Motor neuron (in vitro differentiated cells): ENCODE measurements around the gene TBRG4. TPM values are rescaled to one million over a fixed set of nuclear protein-coding genes. Genes with fewer than 3 reads are reported as not detected.

ENCODE experiments used
- ATAC-seq, 8 experiments: fragments of 200-7000 bp; cut with Tn5 transposase; replicated peaks in 6 of 8; 2 replicates each; pipeline ENCODE4 v1.8.0; 2021; ENCODE audit warnings: mild to moderate bottlenecking in 8 of 8, moderate library complexity in 8 of 8
- H3K27ac ChIP-seq, 2 donors: fragments of 250-450 bp; sonication (Bioruptor Pico); 2 replicates each; pipeline ENCODE4 v1.9.0; 2021; ENCODE audit warnings: antibody characterized with exemption in 2 of 2, mild to moderate bottlenecking in 2 of 2, moderate library complexity in 1 of 2
- H3K4me1 ChIP-seq, 2 donors: fragments of 250-450 bp; sonication (Bioruptor Pico); replicated peaks in 1 of 2; 2 replicates each; pipeline ENCODE4 v1.6.1; 2021; ENCODE audit warnings: antibody characterized with exemption in 2 of 2, mild to moderate bottlenecking in 2 of 2, moderate library complexity in 1 of 2
- H3K4me3 ChIP-seq, 5 donors: fragments of 250-450 bp; sonication (Bioruptor Pico); 2 replicates each; pipeline ENCODE4 v1.9.0; 2021; ENCODE audit warnings: antibody characterized with exemption in 5 of 5, mild to moderate bottlenecking in 5 of 5, moderate library complexity in 4 of 5
- WGBS, 10 experiments: fragments of 450-650 bp; shearing (Covaris generic); methylation state at CpG; one replicate each; pipeline ENCODE4 v1.0.0; 2022; 5-methylcytosine and 5-hydroxymethylcytosine counted together
- in situ Hi-C, 9 experiments: fragments of 400-800 bp; cut with MboI; loops; one replicate each; pipeline ENCODE4 v1.15.0; 2021; ENCODE audit warnings: low sequenced_read_pairs in 9 of 9, low pct_unique_long_range_greater_than_20kb in 2 of 9; ENCODE audit not compliant: unreplicated experiment in 9 of 9
- total RNA-seq, 8 experiments: library from RNA; unstranded; fragments of 300-600 nt; gene quantifications; 2 replicates each; pipeline versions ENCODE4 v1.2.3 to v1.2.4, GENCODE V29; 2022

TBRG4 gene
- total RNA-seq, 8 experiments from 2014 or later = 27.4 to 104 (median 44.1) TPM

DNA sequence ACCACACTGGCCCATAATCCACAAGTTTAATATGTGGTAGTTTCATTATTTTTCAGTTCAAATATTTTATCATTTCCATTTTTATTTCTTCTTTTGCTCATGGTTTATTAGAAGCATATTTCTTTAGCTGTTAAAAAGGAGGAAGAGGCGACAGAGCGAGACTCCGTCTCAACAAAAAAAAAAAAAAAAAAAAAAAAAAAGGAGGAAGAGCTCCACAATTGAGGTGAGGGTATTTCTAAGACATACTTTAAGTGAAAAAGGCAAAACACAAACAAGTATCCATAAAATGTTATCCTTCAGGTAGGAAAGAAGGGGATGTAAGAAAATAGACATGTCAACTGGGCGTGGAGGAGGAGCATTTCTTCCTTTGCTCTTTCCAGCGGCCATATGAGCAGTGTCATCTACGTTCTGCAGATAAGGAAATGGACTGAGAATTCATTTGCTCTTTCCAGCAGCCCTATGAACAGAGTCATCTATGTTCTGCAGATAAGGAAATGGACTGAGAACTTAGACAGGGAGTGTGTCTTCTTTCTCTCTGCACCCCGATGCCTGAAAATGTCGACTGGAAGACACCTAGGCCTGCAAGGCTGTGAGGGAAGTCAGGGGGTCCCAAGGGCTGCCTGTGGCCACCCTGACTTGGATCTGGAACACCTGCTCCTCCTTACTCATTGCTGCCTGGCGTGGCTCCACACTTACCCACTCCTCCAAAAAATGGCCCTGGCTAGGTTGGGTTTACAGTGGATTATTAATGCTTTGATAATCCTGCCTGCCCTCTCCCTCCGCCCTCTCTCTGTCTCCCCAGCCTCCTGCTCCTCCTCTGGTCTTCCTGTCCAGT lies 27.2 kb upstream of the TBRG4 start:
- Histone ChIP-seq H3K27ac (no peak overlapping the region), H3K4me3 (no peak overlapping the region), H3K4me1 (no peaks in the 10 kb centered on the region)
- peak in 2 of 8 experiments; percentile 8 to 11 for ATAC-seq
- 19 to 85% (median 69%) methylated on average over 1 to 9 of the region's 10 CpGs for WGBS, 10 experiments
- in situ Hi-C loops = loop anchor here in 5 of 9 experiments (25.0 kb wide), 2 partner anchors 276 to 551 kb away; partner anchors contain the start of gene TMED4 (in 3 of the 5)

DNA sequence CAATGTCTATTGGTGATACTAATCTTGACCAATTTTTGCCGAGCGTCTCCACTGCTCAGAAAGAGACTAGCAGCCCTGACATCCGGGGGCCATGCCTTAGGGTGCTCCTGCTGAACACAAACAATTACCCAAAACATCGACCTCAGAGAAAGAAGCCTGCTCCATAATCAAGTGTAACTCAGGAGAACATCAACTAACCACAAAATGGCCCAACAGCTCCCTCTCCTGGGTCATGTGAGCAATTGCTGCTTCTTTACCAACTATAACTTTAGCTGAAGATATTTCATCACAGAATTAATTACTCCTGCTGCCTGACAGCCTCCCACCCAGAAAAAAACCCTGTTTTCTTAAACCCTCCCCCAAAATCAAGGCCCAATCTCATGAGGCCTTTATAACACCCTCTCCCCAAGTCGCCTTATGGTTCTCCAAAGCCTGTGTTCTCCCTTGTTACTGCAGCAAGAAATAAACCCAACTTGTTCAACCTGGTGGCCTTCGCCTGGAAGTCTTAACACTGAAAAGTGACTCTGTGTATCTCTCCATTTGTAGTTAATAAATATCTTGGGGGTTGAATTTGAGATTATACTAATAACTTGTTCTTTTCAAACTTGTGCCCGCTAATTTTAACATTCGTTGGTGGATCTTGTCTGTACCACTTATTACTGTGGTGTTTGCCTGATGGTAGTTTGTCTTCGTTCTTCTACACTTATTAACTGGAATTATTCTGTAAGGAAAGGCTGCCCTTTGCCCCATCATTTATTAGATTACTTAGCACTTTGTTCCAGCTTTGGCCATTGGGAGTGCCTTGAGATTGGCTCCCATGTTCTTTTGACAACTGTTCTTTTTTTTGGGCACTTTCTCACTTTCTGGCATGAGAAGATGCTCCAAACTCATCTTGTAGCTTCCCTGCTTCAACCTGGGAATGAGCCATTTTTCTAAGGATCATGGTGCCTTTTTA lies 24.9 kb upstream of the TBRG4 start:
- ATAC-seq = peak; percentile 59 to 92 (median 82)
- WGBS, 10 experiments = 0 to 82% (median 42%) methylated on average over 2 to 8 of the region's 9 CpGs; no CpG with 5 or more reads in 1 of the 10 experiments
- Histone ChIP-seq H3K4me3 (no peak overlapping the region), H3K27ac (no peak overlapping the region), H3K4me1 (no peaks in the 10 kb centered on the region)
- in situ Hi-C loops = loop anchor here in 5 of 9 experiments (25.0 kb wide), 2 partner anchors 274 to 549 kb away; partner anchors contain the start of gene TMED4 (in 3 of the 5)

DNA sequence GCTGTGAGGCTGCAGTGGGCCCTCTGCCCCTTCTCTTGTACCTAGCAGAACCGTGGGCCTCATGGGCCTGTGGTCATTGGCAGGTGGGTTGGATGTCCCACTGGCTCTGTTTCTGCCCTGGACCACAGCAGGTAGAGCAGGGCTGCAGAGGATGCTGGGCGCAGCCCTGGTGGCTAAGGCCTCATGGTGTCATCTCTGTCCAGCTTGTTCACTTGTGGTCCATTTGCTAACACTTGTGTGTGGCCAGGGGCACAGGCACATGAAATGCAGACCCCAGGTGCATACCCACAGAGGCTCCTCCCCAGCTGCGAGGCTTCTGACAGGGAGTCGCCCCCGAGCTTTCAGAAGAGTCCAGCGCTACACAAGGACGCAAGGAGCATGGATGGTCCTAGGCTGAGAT lies 22.4 kb upstream of the TBRG4 start:
- in situ Hi-C loops = loop anchor here in 5 of 9 experiments (25.0 kb wide), 2 partner anchors 272 to 547 kb away; partner anchors contain the start of gene TMED4 (in 3 of the 5)
- no peak overlapping the region for H3K4me3 ChIP-seq
- ATAC-seq = no peak
- no peak overlapping the region for H3K27ac ChIP-seq
- 33 to 100% (median 90%) methylated on average over 1 to 5 of the region's 7 CpGs; no CpG with 5 or more reads in 4 of the 10 experiments for WGBS, 10 experiments
- H3K4me1 ChIP-seq = no peaks in the 10 kb centered on the region

DNA sequence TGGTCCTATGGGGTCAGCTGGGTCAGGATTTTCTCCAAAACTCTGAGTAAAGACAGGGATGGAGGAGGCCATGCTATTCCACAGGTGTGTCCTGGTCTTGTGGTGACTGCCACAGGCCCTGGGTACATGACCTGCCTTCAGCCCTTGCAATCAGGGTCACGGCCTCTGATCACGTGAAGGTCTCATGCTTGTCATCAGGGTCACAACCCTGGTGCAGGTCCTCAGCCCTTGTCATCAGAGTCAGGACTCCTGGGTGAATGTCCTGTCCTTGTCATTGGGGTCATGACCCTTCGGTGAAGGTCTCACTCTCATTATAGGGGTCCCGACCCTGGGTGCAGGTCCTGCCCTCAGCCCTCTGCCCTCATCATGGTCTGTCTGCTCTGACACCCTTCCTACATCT lies 21.9 kb upstream of the TBRG4 start:
- H3K4me3 ChIP-seq = no peak overlapping the region
- no peak for ATAC-seq
- H3K27ac ChIP-seq = no peak overlapping the region
- in situ Hi-C loops = loop anchor here in 5 of 9 experiments (25.0 kb wide), 2 partner anchors 271 to 546 kb away; partner anchors contain the start of gene TMED4 (in 3 of the 5)
- no peaks in the 10 kb centered on the region for H3K4me1 ChIP-seq
- 55 to 100% (median 90%) methylated on average over 1 to 2 of the region's 4 CpGs; no CpG with 5 or more reads in 6 of the 10 experiments for WGBS, 10 experiments

DNA sequence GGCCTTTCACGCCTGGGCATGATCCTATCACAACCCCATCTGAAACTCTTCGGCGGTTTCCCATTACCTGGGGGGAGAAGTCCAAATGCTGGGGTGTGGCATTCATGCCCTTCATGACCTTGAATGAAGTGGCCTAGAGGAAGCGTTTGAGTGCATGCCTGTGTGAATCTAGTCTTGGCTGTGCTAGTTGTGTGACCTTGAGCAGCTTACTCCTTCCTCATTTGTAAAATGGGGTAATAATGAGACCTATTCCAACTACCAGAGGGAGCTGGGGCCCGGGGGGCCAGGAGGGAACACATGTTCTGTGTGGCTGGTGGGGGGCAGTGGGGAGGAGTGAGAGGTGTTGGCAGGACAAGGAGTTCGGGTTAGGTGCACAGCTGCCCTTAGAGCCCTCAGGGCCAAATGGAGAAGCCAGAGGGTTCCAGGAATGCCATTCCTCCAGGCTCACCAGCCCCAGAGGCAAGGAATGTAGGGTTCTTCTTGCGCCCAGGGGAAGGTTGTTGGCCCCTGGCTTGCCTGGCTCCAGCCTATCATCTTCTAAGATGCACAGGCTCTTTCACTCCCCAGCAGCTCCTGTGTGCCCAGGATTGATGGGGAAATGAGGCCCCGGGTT lies 21.3 kb upstream of the TBRG4 start:
- no peak overlapping the region for H3K27ac ChIP-seq
- WGBS, 10 experiments = 72% methylated on average over 2 of the region's 8 CpGs; no CpG with 5 or more reads in 9 of the 10 experiments
- in situ Hi-C loops = loop anchor here in 5 of 9 experiments (25.0 kb wide), 2 partner anchors 271 to 546 kb away; partner anchors contain the start of gene TMED4 (in 3 of the 5)
- no peak for ATAC-seq
- no peaks in the 10 kb centered on the region for H3K4me1 ChIP-seq
- H3K4me3 ChIP-seq = no peak overlapping the region

DNA sequence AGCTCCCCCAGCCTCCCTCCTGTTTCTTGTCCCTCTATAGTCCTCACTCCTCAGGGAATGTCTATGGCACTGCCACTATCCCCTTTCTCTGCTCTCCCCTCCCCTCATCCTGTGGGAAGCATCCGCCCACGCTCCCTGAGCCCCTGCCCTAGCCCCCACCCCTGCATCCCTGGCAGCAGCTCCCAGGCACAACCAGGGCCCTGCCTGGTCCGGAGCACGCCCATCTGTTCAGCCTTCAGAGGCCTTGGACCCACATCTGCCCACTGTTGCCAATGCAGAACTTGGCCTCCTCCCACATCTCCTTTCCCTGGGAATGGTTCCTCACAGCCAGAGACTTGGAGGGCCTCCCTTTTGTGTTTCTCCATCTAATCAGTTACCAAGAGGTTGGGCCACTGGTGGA lies 20.4 kb upstream of the TBRG4 start:
- H3K27ac ChIP-seq = no peak overlapping the region
- no CpG with 5 or more reads among the region's 4 CpGs for WGBS, 10 experiments
- H3K4me1 ChIP-seq = peaks cover 0 to 3% of the 10 kb centered on the region in 2 donors
- ATAC-seq = no peak
- in situ Hi-C loops = loop anchor here in 5 of 9 experiments (25.0 kb wide), 2 partner anchors 270 to 545 kb away; partner anchors contain the start of gene TMED4 (in 3 of the 5)
- no peak overlapping the region for H3K4me3 ChIP-seq

DNA sequence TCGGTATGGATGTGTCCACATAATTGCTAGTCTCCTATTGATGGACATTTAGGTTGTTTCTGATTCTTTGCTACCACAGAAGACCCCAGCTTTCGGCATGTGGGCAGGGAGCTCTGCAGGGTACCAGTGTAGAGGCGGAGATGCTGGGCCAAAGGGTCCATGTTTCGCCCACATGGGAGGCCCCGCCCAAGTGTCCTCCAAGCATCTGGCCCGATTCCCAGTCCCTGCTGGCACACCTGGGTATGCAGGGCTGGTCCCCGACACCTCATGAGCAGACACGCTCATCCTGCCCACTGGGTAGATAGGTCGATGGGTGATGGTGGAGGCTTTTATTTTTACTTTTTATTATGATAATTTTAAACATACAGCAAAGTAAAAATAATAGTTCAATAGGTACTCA lies 19.4 kb upstream of the TBRG4 start:
- 10 to 100% (median 76%) methylated on average over 1 to 8 of the region's 9 CpGs; no CpG with 5 or more reads in 3 of the 10 experiments for WGBS, 10 experiments
- in situ Hi-C loops = loop anchor here in 5 of 9 experiments (25.0 kb wide), 2 partner anchors 269 to 544 kb away; partner anchors contain the start of gene TMED4 (in 3 of the 5)

DNA sequence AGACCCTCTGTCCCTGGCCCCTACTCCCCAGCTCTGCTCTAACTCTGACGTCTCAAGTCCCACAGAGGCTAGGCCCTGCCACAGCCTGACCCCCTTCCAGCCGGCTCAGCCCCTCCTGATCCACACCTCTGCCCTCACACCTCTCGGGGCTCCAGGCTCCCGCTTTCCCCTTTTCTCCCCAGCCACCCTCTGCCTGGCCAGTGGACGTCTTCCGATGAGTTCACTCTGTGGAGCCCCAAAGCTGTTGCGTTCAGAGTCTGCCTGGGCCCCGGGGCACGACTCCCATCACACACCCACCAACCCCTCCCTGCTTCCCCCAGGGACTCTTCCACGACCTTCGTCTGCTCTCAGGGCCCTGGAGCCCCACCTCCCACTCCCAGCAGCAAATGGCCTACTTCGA lies 18.4 kb upstream of the TBRG4 start:
- no peak for ATAC-seq
- in situ Hi-C loops = loop anchor here in 5 of 9 experiments (25.0 kb wide), 2 partner anchors 268 to 543 kb away; partner anchors contain the start of gene TMED4 (in 3 of the 5)
- no peak overlapping the region for H3K27ac ChIP-seq
- peaks cover 3 to 9% of the 10 kb centered on the region in 2 donors for H3K4me1 ChIP-seq
- WGBS, 10 experiments = 40 to 92% (median 50%) methylated on average over 1 to 4 of the region's 12 CpGs; no CpG with 5 or more reads in 7 of the 10 experiments
- H3K4me3 ChIP-seq = no peak overlapping the region

More for the DNA sequence above, 19.4 kb upstream of the TBRG4 start:
- Histone ChIP-seq H3K4me1 (peaks cover 3 to 9% of the 10 kb centered on the region in 2 donors), H3K4me3 (no peak overlapping the region), H3K27ac (no peak overlapping the region)
- no peak for ATAC-seq

DNA sequence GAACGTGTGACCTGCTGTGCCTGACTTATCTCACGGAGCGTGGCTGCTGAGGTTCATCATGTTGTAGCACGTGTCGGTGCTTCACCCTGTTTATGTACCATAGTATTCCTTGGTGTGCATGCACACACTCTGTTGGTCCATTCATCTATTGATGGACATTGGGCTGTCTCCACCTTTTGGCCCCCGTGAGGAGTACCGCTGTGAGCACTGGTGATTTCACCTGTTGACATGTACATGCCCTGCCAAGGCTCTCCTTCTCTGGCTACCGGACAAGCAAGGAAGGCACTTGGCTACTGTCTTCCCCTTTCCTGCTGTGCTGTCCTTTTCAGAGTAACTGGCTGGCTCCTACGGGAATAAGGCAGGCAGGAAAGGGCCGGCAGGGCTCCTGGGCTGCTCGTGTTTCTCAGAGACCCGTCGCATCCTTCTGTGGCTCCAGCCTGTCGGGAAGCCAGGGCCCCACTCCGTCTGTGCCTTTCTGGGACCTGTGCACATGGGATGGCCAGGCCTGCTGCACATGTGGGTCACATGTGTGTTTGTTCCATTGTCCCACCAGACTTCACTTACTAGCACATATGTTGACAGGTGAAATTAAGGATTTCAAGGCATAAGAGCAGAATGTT lies 17.8 kb upstream of the TBRG4 start:
- peaks cover 4 to 12% of the 10 kb centered on the region in 2 donors for H3K4me1 ChIP-seq
- H3K4me3 ChIP-seq = no peak overlapping the region
- H3K27ac ChIP-seq = no peak overlapping the region
- WGBS, 10 experiments = 60 to 100% (median 87%) methylated on average over 2 to 9 of the region's 15 CpGs; no CpG with 5 or more reads in 1 of the 10 experiments
- in situ Hi-C loops = loop anchor here in 5 of 9 experiments (25.0 kb wide), 2 partner anchors 267 to 542 kb away; partner anchors contain the start of gene TMED4 (in 3 of the 5)
- ATAC-seq = peak in 3 of 8 experiments; percentile 18 to 41 (median 26)

DNA sequence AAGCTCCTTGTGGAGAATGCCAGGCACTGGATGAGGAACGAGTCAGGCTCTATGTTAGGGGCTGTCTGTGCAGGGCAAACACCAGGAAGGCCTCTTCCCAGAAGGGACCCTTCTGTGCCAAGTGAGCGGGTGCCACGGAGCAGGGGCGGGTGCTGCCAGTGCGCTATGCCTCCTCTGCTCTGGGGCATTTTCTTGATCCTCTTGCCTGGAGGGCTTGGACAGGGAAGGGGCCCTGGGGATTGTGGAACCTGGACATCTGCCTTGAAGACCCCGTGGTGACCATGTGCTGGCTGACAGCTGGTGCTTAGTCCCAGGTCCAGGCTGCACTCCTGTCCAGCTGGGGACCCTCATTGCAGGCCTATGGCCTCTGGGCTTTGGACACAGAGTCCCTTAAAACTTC lies 15.4 kb upstream of the TBRG4 start:
- WGBS, 10 experiments = 60 to 100% (median 70%) methylated on average over 1 to 4 of the region's 6 CpGs; no CpG with 5 or more reads in 5 of the 10 experiments

DNA sequence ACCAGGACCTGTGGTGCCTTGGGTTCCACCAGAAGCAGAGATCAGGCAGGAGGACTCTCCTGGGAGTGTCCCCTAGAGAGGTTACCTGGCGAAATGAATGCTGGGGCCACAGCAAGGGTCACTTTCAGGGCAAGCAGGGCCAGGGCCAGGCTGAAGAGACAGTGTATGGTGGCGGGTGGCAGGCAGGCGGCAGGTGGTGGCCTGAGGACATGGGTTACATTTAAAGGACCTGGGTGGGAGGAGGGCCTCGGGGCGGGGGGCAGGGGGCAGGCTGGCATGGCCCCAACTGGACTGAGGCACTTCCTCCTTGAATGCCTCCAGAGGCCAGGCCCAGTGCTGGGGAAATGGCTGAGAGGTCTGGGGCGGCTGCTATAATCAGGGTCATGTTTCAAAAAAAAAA lies 14.7 kb upstream of the TBRG4 start:
- Histone ChIP-seq H3K27ac (no peak overlapping the region), H3K4me1 (peaks cover 12 to 24% of the 10 kb centered on the region in 2 donors), H3K4me3 (no peak overlapping the region)
- in situ Hi-C loops = loop anchor here in 5 of 9 experiments (25.0 kb wide), 2 partner anchors 264 to 539 kb away; partner anchors contain the start of gene TMED4 (in 3 of the 5)
- 80 to 100% (median 100%) methylated on average over 1 of the region's 6 CpGs; no CpG with 5 or more reads in 7 of the 10 experiments for WGBS, 10 experiments
- no peak for ATAC-seq

More for the DNA sequence above, 15.4 kb upstream of the TBRG4 start:
- H3K4me1 ChIP-seq = peaks cover 12 to 24% of the 10 kb centered on the region in 2 donors
- ATAC-seq = peak in 1 of 8 experiments; percentile 17
- no peak overlapping the region for H3K27ac ChIP-seq
- in situ Hi-C loops = loop anchor here in 5 of 9 experiments (25.0 kb wide), 2 partner anchors 265 to 540 kb away; partner anchors contain the start of gene TMED4 (in 3 of the 5)
- no peak overlapping the region for H3K4me3 ChIP-seq
